ENCODE data around the gene TFF2. TPM values are rescaled to one million over a fixed set of nuclear protein-coding genes. Genes with fewer than 3 reads are reported as not detected.

The TFF2 gene
- total RNA-seq, 2 experiments from 2014 or later: not detected

DNA sequence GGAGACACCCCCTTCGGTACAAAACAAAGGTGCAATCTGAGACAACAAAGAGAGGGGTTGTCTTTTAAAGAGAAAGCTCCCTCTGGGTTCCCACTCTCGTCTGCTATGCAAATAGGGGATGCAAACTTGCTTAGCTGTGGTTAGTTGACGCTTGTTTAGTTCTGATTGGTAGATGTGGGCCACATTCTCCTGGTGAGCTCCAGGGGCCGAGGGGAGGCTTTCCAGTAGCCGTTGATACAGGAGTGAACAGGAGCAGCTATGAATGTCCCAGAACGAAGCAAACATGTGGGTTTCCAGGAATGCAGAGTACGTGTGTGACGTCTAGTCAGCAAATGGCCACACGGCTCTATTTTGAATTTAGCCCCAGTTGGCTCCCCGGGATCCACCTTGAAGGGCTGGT, 14.7 kb downstream of the TFF2 start:
- H3K4me3 Mint-ChIP-seq: no peak overlapping the region
- POLR2A ChIA-PET: interaction anchor here (0.6 kb wide), 1 partner anchor 192 kb away, joined by 3 read pairs; no protein-coding TSS in a partner anchor
- peaks cover 12% of the 10 kb centered on the region for H3K4me1 Mint-ChIP-seq
- H3K27ac Mint-ChIP-seq: no peak overlapping the region
- CTCF ChIA-PET: no interaction called here
- no peaks in the 10 kb centered on the region for H3K36me3 Mint-ChIP-seq (ENCODE audit: low read depth)
- DNase-seq: no peak
- peaks cover 7% of the 10 kb centered on the region for H3K9me3 Mint-ChIP-seq
- peaks cover 27% of the 10 kb centered on the region for H3K27me3 Mint-ChIP-seq

DNA sequence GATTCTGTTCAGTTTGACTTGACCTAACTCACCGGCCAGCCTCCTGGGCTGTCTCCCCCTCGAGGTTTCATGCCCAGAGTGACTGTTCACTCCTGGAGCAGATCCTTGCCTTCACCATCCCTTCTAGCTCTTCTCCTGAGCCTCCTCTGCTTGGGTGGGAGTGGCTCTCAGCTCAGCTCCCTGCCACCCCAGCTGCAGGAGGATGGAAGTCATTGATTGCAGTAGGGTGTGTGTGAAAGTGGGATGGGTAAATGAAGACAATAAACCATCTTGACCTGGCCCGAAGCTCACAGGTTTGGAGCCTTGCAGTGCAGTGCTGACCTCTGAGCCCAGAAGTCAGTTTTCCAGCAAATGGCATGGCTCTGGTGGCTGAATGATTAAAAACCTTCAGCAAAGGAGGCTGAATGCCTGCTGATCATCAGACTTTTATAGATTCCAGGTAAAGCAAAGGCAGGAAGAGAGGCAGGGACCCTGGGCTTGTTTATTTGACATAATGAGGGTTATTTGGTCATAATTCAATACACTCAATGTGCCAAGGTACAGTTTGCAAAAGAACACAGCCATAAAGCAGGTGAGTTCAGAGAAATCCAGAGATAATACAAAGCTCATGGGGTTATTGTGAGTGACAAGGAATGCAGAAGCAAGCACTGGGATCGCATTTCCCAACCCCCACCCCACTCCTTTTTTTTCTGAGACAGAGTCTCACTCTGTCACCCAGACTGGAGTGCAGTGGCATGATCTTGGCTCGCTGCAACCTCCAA, 18.1 kb downstream of the TFF2 start:
- H3K4me3 Mint-ChIP-seq: no peak overlapping the region
- peaks cover 3% of the 10 kb centered on the region for H3K4me1 Mint-ChIP-seq
- H3K36me3 Mint-ChIP-seq (ENCODE audit: low read depth): no peaks in the 10 kb centered on the region
- CTCF ChIA-PET: interaction anchor here (1.1 kb wide), 1 partner anchor 100 kb away, joined by 4 read pairs; no protein-coding TSS in a partner anchor
- no peak for DNase-seq
- POLR2A ChIA-PET: no interaction called here
- H3K27me3 Mint-ChIP-seq: peaks cover 37% of the 10 kb centered on the region
- H3K27ac Mint-ChIP-seq: no peak overlapping the region
- peaks cover 7% of the 10 kb centered on the region for H3K9me3 Mint-ChIP-seq

DNA sequence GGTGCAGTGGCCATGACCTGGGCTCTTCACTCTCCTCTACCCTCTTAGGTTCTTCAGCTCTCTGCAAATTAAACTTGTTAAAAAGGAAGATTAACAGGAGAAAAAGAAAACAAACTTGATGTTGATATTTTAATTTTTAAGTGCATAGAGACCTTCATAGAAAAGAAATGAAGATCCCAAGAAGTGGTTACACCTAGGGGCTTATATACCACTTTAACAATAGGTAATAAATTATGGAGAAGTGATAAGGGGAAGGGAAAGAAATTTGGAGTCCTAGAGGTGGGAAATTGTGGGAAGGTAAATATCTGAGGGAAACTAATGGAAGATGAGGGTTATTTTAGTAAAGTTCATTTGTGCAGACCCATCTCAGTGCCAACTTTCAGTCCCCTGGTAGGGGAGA, 19.1 kb downstream of the TFF2 start:
- Mint-ChIP-seq H3K36me3 (ENCODE audit: low read depth) (no peaks in the 10 kb centered on the region), H3K27ac (no peak overlapping the region), H3K9me3 (peaks cover 7% of the 10 kb centered on the region), H3K27me3 (peaks cover 29% of the 10 kb centered on the region), H3K4me3 (no peak overlapping the region), H3K4me1 (no peaks in the 10 kb centered on the region)
- POLR2A ChIA-PET: no interaction called here
- CTCF ChIA-PET: no interaction called here
- no peak for DNase-seq

DNA sequence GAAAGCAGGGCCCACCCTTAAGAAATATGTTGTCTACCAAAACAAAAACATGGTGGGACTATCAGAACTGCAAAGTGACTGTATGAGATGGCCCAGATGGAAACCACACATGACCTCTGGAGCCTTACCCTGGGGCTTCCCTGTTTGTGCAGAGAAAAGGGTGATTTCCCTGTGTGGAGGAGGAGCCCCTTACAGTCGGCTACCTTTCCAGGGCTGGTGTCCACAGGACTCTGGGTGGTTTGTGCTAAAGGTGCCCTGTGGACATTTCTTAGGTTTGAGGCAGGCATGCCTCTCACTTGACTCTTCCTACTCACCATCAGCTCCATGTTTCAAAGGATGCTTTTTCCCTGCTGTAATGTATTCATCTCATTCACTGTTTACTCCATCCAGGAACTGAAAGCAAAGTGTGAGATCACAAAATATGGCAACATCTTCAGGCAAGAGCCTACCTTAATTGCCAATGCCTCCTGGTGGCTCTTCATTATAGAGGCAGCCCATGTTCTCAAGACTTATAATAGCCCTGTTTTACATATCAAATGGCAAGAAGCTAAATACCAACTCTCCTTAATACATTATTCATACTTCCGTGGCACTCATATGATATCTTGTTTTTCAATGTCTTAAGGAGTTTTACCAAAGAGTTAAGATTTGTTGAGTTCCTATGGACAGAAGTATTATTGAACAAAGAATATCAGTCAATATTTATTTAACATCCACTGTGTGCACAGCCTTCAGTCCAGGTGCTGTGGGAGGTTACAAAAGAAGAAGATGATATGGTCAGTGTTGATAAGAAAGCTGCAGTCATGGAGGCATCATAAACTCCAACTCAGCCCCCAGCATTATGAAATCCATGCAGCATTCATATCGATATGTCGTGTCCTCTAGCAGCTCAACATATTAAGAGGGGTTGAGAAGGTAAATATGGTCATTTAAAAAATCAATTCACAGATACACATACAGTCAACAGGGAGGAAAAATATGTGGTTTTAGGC, 20.1 kb downstream of the TFF2 start:
- Mint-ChIP-seq H3K4me3 (no peak overlapping the region), H3K4me1 (no peaks in the 10 kb centered on the region), H3K9me3 (peaks cover 7% of the 10 kb centered on the region), H3K27ac (no peak overlapping the region), H3K27me3 (peaks cover 28% of the 10 kb centered on the region), H3K36me3 (ENCODE audit: low read depth) (no peaks in the 10 kb centered on the region)
- ChIA-PET POLR2A (no interaction called here), CTCF (no interaction called here)
- DNase-seq: no peak

DNA sequence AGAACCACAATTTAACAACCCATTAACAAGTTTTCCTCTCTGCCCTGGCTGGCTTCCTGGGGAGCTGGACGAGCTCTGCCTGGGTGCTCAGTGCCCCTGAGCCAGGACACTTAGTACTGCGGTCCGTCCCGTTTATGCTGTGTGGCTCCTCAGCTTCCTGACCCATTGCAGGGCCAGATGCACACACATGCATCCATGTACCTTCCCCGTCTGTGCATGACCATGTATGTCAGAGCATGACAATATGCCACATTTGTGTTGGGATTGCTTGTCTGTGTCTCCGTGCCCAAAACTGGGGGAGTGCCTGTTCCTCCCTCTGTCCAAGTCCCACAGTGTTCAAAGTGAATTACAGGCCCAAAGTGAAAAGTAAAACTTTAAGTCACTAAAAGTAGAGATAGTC, 25.9 kb downstream of the TFF2 start:
- Mint-ChIP-seq H3K27ac (no peak overlapping the region), H3K4me1 (no peaks in the 10 kb centered on the region), H3K27me3 (peaks cover 33% of the 10 kb centered on the region), H3K4me3 (no peak overlapping the region), H3K36me3 (ENCODE audit: low read depth) (no peaks in the 10 kb centered on the region), H3K9me3 (no peaks in the 10 kb centered on the region)
- ChIA-PET POLR2A (no interaction called here), CTCF (interaction anchor here (0.9 kb wide), 1 partner anchor 27 kb away, joined by 3 read pairs; no protein-coding TSS in a partner anchor)
- no peak for DNase-seq

DNA sequence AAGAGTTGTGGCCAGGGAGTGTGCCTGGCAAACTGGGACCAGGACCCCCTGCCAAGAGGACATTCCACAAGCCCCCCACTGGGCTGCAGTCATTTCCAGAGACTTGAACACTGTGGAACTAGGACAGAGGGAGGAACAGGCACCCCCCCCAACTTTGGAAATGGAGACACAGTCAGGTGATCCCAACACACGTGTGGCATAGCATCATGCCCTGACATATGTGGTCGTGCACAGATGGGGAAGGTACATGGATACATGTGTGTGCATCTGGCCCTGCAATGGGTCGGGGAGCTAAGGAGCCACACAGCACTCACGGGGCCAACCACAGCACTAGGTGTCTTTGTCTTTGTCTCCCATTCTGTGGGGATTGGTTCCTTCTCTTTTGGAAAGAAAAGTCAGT, 28.9 kb downstream of the TFF2 start:
- Mint-ChIP-seq H3K27me3 (peaks cover 22% of the 10 kb centered on the region), H3K4me3 (no peak overlapping the region), H3K9me3 (no peaks in the 10 kb centered on the region), H3K36me3 (ENCODE audit: low read depth) (no peaks in the 10 kb centered on the region), H3K4me1 (peaks cover 3% of the 10 kb centered on the region), H3K27ac (no peak overlapping the region)
- CTCF ChIA-PET: no interaction called here
- POLR2A ChIA-PET: no interaction called here
- no peak for DNase-seq

DNA sequence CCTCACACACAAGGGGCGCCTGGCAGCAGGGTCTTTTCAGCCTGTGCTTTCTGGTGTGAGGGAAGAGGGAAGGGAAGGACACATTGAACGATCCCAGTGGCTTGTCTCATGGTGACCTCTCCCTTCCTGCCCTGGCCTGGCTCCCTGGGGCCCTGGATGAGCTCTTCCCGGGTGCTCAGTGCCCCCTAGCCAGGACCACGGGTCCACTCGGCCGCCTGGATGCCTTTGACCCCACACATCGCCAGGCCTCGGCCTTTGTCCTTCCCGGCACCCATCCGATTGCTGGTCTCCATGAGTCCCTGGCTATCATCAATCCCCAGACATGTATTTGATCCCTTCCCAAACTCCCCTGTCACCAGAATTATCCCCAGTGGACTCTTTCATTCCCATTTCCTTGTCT, 29.6 kb downstream of the TFF2 start:
- Mint-ChIP-seq H3K36me3 (ENCODE audit: low read depth) (no peaks in the 10 kb centered on the region), H3K4me1 (peaks cover 3% of the 10 kb centered on the region), H3K27me3 (peaks cover 20% of the 10 kb centered on the region), H3K9me3 (no peaks in the 10 kb centered on the region), H3K4me3 (no peak overlapping the region), H3K27ac (no peak overlapping the region)
- POLR2A ChIA-PET: no interaction called here
- DNase-seq: no peak
- CTCF ChIA-PET: no interaction called here

DNA sequence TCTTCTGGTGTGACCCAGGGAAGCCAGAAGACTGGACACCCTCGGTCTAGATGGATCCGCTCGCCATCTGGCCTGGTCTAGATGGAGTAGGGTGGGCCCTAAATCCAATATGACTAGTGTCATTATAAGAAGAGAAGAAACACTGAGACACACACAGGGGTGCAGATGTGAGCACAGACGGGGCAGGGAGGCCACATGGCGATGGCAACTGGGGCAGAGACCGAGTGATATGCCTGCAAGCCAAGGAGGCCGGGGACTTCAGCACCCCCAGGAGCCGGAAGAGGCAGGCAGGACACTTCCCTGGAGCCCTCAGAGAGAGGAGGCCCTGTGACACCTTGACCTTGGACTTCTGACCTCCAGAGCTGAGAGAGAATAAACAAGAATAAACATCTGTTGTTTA, 30.0 kb downstream of the TFF2 start:
- Mint-ChIP-seq H3K27ac (no peak overlapping the region), H3K27me3 (peaks cover 19% of the 10 kb centered on the region), H3K4me1 (peaks cover 3% of the 10 kb centered on the region), H3K9me3 (no peaks in the 10 kb centered on the region), H3K4me3 (no peak overlapping the region), H3K36me3 (ENCODE audit: low read depth) (no peaks in the 10 kb centered on the region)
- no peak for DNase-seq
- ChIA-PET POLR2A (no interaction called here), CTCF (no interaction called here)

DNA sequence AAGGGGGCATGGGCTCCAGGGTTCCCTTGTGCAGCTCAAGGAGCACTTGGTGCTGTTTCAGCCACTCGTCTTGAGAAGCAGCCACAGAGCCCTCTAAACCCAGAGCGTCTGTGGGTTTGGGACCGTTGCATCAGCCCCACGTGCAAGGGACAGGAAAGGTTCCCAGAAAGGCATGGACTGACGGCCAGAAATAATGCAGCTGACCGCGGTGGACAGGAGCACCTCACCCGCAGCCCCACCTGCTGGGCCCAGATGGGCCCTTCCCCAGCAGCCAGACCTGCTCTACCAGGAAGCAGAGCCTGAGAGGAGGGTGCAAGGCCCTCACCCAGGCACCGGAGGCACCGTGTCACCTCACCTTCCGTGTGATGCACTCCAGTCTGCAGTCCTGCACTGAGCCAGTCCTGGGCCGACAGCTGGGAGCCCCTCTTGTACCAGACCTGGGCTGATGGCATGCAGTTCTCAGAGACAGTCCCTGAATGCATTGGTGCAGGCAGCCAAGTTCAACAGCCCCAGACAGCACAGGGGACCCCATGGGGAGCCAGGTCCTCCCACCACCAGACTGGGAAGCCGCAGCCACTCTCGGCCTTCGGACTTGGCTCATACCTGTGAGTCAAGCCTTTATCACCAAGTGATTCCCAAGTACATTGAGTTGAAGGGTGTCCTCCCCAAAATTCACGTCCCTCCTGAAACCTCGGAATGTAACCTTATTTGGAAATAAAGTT, 30.8 kb downstream of the TFF2 start:
- DNase-seq: no peak
- Mint-ChIP-seq H3K4me1 (peaks cover 3% of the 10 kb centered on the region), H3K4me3 (no peak overlapping the region), H3K36me3 (ENCODE audit: low read depth) (no peaks in the 10 kb centered on the region), H3K27me3 (peaks cover 14% of the 10 kb centered on the region), H3K9me3 (no peaks in the 10 kb centered on the region), H3K27ac (no peak overlapping the region)
- POLR2A ChIA-PET: no interaction called here
- CTCF ChIA-PET: interaction anchor here (0.8 kb wide), 1 partner anchor 10 kb away, joined by 3 read pairs; no protein-coding TSS in a partner anchor

DNA sequence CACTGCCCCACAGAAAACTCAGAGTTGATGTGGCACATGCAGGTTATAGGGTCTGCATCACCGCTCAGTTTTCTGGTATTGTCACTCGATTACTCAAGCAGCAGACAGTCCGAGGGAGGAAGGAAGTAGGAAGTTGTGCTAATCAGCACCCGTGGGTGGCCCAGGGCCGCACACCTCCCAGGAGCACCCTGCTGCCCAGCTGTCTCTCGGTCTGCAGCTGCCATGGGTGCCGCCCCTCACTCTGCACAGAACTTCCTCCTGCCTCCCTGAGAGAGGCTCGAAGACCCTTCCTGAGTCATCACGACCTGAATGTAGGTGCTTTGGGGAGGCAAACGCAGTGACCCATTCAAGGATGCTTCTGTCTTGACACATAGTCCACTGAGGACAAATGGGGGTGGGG, 31.4 kb downstream of the TFF2 start:
- POLR2A ChIA-PET: no interaction called here
- peaks cover 3% of the 10 kb centered on the region for H3K4me1 Mint-ChIP-seq
- no peaks in the 10 kb centered on the region for H3K9me3 Mint-ChIP-seq
- H3K36me3 Mint-ChIP-seq (ENCODE audit: low read depth): no peaks in the 10 kb centered on the region
- DNase-seq: no peak
- no peak overlapping the region for H3K27ac Mint-ChIP-seq
- peaks cover 9% of the 10 kb centered on the region for H3K27me3 Mint-ChIP-seq
- CTCF ChIA-PET: interaction anchor here (0.8 kb wide), 1 partner anchor 9 kb away, joined by 3 read pairs; no protein-coding TSS in a partner anchor
- H3K4me3 Mint-ChIP-seq: no peak overlapping the region

DNA sequence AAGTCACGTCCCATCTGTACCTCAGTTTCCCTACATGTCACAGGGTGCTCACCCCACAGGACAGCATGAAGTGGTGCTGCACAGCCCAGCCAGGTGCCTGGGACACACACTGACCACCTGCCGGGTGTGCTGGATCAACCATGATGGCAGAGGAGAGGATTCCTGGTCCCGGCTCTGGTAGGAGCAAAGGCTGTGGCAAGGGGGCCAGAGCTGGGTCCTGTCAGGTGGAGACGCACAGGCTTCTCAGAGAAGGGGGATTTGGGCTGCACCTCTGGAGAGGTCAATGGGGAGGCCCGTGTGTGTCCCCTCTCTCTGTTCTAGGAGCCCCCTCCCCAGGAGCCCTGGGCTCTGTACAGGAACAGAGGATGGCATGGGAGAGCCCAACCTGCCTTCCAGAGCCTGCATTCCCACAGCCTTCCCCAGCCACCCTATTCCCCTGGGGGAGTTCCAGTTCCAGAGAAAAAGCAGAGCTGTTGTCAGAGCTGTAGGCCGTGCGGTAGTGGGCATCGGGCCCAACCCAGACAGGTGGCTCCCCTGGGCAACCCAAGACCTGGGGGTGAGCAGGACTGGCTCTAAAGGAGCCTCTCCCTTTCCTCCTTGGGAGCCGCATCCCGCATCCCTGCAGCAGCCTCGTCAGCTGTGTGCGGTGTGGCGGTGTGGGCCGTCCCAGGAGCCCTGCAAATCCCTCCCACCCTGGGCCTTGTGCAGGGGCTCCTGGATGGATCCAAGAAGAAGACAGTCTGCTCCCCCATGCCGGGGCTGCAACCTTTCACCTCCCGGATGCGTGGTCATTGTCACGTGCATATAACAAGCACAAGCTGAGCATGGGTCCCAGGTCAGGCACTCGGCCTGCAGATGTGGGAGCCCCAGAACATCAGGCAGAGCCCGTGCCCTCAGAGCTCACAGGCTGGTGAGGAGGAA, 32.7 kb downstream of the TFF2 start:
- H3K4me1 Mint-ChIP-seq: peaks cover 9% of the 10 kb centered on the region
- no peaks in the 10 kb centered on the region for H3K9me3 Mint-ChIP-seq
- DNase-seq: no peak
- H3K4me3 Mint-ChIP-seq: no peak overlapping the region
- peaks cover 4% of the 10 kb centered on the region for H3K27me3 Mint-ChIP-seq
- H3K27ac Mint-ChIP-seq: no peak overlapping the region
- ChIA-PET CTCF (no interaction called here), POLR2A (no interaction called here)
- H3K36me3 Mint-ChIP-seq (ENCODE audit: low read depth): no peaks in the 10 kb centered on the region

DNA sequence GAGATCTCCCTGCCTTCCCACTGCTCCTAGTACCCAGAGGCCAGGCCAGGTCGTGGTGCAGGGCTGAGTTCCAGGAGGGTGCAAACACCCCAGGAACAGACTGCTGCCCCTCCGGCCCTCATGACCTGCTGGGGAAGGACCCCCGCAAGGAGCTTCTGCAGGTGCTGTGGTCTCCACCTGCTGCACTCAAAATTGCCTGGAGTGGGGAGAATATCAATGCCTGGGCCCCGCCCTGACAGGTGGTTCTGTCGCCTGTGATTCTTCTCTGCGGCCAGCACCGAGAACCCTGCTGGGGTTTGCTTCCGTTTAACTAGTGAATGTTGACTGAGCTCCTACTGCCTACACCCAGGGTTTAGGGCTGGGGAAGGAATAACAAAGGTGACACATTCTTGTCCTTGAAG, 33.5 kb downstream of the TFF2 start:
- Mint-ChIP-seq H3K36me3 (ENCODE audit: low read depth) (no peaks in the 10 kb centered on the region), H3K27me3 (no peaks in the 10 kb centered on the region), H3K9me3 (no peaks in the 10 kb centered on the region), H3K4me1 (peaks cover 9% of the 10 kb centered on the region), H3K27ac (no peak overlapping the region), H3K4me3 (no peak overlapping the region)
- POLR2A ChIA-PET: no interaction called here
- CTCF ChIA-PET: no interaction called here
- DNase-seq: no peak

Measured in activated CD4-positive, alpha-beta T cell treated with anti-CD3 and anti-CD28 coated beads, Interleukin-2, amount 10 ng/mL, durations not matched to agents 7 days and 5 days (primary cell).